CMK (cell line): Measurements from ENCODE around the gene NLGN4Y.

Experiments
- DNase-seq: peaks from one replicate; pipeline ENCODE4 v3.0.0-alpha.2; 2010; ENCODE audit warnings: low read depth

NLGN4Y gene

GRCh38 chrY:14524272-14525231, at the start of gene NLGN4Y:
TSS of gene NLGN4Y (plus strand) at chrY:14524529. CDS start at chrY:14622120, 97,591 bp downstream.
- DNase-seq = no peak

- DNase-seq = no peak
Observed at GRCh38 chrY:14485935-14486334, 38.4 kb upstream of the NLGN4Y start.

- no peak for DNase-seq
Observed at GRCh38 chrY:14490226-14490625, 34.1 kb upstream of the NLGN4Y start.

GRCh38 chrY:14498071-14498470, 26.3 kb upstream of the NLGN4Y start:
- no peak for DNase-seq

GRCh38 chrY:14504592-14504991, 19.7 kb upstream of the NLGN4Y start:
- no peak for DNase-seq

GRCh38 chrY:14522379-14522950, 1.9 kb upstream of the NLGN4Y start:
- no peak for DNase-seq

GRCh38 chrY:14523491-14524271, 648 bp upstream of the NLGN4Y start:
- DNase-seq = no peak

GRCh38 chrY:14525315-14525714, 986 bp downstream of the NLGN4Y start:
- DNase-seq = no peak

GRCh38 chrY:14528361-14528760, 4.0 kb downstream of the NLGN4Y start:
- no peak for DNase-seq

GRCh38 chrY:14536703-14537102, 12.4 kb downstream of the NLGN4Y start:
- DNase-seq = no peak

GRCh38 chrY:14543506-14543905, 19.2 kb downstream of the NLGN4Y start:
- DNase-seq = no peak

- DNase-seq = no peak
Observed at GRCh38 chrY:14581294-14581693, 57.0 kb downstream of the NLGN4Y start.

- DNase-seq = no peak
Observed at GRCh38 chrY:14586725-14587124, 62.4 kb downstream of the NLGN4Y start.

- no peak for DNase-seq
Observed at GRCh38 chrY:14601372-14601771, 77.0 kb downstream of the NLGN4Y start.

GRCh38 chrY:14617625-14618024, 93.3 kb downstream of the NLGN4Y start:
- DNase-seq = no peak

- DNase-seq = no peak
Observed at GRCh38 chrY:14618513-14618912, 94.2 kb downstream of the NLGN4Y start.

- DNase-seq = no peak
Observed at GRCh38 chrY:14628208-14628607, 103.9 kb downstream of the NLGN4Y start.

GRCh38 chrY:14631676-14632075, 107.3 kb downstream of the NLGN4Y start:
- no peak for DNase-seq

GRCh38 chrY:14633718-14634117, 109.4 kb downstream of the NLGN4Y start:
- no peak for DNase-seq

GRCh38 chrY:14634954-14635353, 110.6 kb downstream of the NLGN4Y start:
- no peak for DNase-seq

GRCh38 chrY:14637551-14637950, 113.2 kb downstream of the NLGN4Y start:
- no peak for DNase-seq

GRCh38 chrY:14641853-14642252, 117.5 kb downstream of the NLGN4Y start:
- DNase-seq = no peak
